Measurements from ENCODE around the gene CDK5RAP2. TPM values are rescaled to one million over a fixed set of nuclear protein-coding genes. Genes with fewer than 3 reads are reported as not detected.
"Not testable (repeated sequence)": the region's sequence is repeated elsewhere in the genome, so short reads cannot be mapped to it uniquely, and the experiment has no call there.

CDK5RAP2 gene
- total RNA-seq, 4 donors from 2014 or later: 27.3 to 158 (median 45.1) TPM

DNA sequence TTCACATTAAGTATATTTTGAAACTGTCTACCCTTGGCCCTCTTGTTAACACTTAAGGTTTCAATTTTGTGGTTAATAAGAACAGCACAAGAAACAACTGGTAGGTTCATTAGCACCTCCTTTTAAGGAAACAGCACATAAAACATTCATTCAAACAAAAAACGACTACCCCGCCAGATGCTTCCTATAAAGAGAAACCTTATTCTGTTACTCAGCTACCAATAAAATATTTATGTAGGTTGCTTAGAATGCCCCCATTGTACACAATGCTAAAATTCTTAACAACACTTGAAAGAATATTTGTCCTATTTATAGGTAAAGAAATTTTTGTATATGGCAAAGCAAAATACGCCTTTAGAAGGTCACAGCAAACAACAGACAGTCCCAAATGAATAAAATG is 23.2 kb downstream of the CDK5RAP2 start:
- DNase-seq: no peak
- Histone ChIP-seq H3K9me3 (no peaks in the 10 kb centered on the region), H3K27ac (no peak overlapping the region), H3K36me3 (peaks cover 0 to 10% (median 0%) of the 10 kb centered on the region in 3 donors), H3K4me3 (no peak overlapping the region), H3K4me1 (no peaks in the 10 kb centered on the region), H3K27me3 (no peaks in the 10 kb centered on the region)
- no peak for TF ChIP-seq CTCF (IDR thresholded peaks at IDR 0.05)

GRCh38 chr9:120555839-120556238 is 24.1 kb downstream of the CDK5RAP2 start:
- H3K27me3 ChIP-seq: no peaks in the 10 kb centered on the region

GRCh38 chr9:120552210-120552704 is 27.7 kb downstream of the CDK5RAP2 start:
- peaks cover 0 to 45% (median 0%) of the 10 kb centered on the region in 3 donors for H3K36me3 ChIP-seq
- not testable (repeated sequence) for H3K27ac ChIP-seq, DNase-seq, H3K4me1 ChIP-seq, H3K9me3 ChIP-seq, H3K27me3 ChIP-seq, H3K4me3 ChIP-seq

More at GRCh38 chr9:120555839-120556238, 24.1 kb downstream of the CDK5RAP2 start:
- no peak for TF ChIP-seq CTCF (IDR thresholded peaks at IDR 0.05)
- TF ChIP-seq POLR2A (IDR thresholded peaks at IDR 0.05): no peak
- Histone ChIP-seq H3K4me3 (no peak overlapping the region), H3K36me3 (peaks cover 0 to 11% (median 0%) of the 10 kb centered on the region in 3 donors), H3K4me1 (no peaks in the 10 kb centered on the region), H3K9me3 (no peaks in the 10 kb centered on the region), H3K27ac (no peak overlapping the region)
- DNase-seq: no peak

- Histone ChIP-seq H3K36me3 (peaks cover 0 to 84% (median 0%) of the 10 kb centered on the region in 3 donors), H3K9me3 (no peaks in the 10 kb centered on the region), H3K4me1 (no peaks in the 10 kb centered on the region), H3K4me3 (no peak overlapping the region), H3K27me3 (no peaks in the 10 kb centered on the region), H3K27ac (no peak overlapping the region)
- TF ChIP-seq POLR2A (IDR thresholded peaks at IDR 0.05) (no peak), CTCF (IDR thresholded peaks at IDR 0.05) (no peak)
- DNase-seq: no peak
Observed at GRCh38 chr9:120545701-120546550, 34.0 kb downstream of the CDK5RAP2 start.

DNA sequence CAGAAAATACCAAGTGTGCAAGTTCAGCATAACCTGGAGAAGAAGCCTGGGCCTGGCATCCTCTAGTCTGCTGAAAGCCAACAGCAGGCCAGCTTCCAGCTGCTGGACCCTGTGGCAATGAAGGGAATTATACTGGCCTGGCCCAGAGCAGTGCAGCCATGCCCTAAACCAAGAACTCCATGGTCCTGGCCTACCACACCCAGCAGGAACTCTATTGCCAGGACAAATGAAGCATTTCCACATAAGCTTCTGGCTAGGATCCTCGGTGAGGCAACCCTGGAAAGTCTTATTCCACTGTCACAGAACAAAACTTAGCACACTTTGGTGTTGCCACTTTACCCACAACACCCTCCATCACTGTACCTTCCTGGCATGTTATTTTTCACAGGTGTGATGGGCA is 35.5 kb downstream of the CDK5RAP2 start:
- no peak overlapping the region for H3K4me3 ChIP-seq
- TF ChIP-seq CTCF (IDR thresholded peaks at IDR 0.05) (no peak), POLR2A (IDR thresholded peaks at IDR 0.05) (no peak)
- peaks cover 0 to 73% (median 0%) of the 10 kb centered on the region in 3 donors for H3K36me3 ChIP-seq
- H3K27me3 ChIP-seq: no peaks in the 10 kb centered on the region
- DNase-seq: no peak
- H3K9me3 ChIP-seq: no peaks in the 10 kb centered on the region
- no peaks in the 10 kb centered on the region for H3K4me1 ChIP-seq
- no peak overlapping the region for H3K27ac ChIP-seq

DNA sequence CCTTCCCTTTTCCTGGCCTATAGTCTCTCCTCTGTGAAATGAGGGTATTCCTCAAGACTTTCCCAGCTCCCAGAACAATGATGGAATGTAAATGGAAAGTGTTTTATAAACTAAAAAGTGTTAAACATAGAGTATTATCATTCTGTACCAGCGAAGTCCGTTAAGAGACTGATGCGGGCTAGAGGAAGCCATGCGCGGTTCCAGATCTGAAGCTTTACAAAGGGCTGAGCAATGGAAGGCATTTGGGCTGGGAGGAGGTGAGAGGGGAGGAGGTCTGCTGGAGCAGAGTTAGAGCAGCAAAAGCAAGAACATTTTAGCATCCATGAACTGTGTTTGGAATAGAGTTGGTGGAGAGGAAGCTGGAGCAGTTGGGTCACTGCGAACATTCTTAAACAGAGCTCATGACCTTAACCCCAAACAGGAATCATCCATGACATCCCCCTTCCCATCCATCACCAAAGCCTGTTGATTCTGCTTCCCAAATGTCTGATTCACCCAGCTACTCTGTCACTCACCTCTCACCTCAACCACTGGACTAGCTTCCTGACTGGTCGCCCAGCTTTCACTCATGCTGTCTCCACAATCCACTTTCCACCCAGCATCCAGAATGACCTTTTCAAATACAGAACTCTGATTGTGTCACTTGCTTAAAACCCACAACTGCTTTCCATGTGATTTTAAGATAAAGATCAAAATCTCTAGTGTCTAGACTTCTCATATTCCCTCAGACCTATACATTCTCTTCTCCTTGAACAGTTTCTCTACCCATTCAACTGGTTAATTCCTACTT is 37.1 kb downstream of the CDK5RAP2 start:
- Histone ChIP-seq H3K4me1 (no peaks in the 10 kb centered on the region), H3K36me3 (peaks cover 0 to 73% (median 0%) of the 10 kb centered on the region in 3 donors), H3K27ac (no peak overlapping the region), H3K4me3 (no peak overlapping the region), H3K9me3 (no peaks in the 10 kb centered on the region), H3K27me3 (no peaks in the 10 kb centered on the region)
- no peak for TF ChIP-seq POLR2A (IDR thresholded peaks at IDR 0.05)
- no peak for TF ChIP-seq CTCF (IDR thresholded peaks at IDR 0.05)
- DNase-seq: no peak

Data from Peyer's patch (tissue), 4 donors.